NCI-H1930 (cell line): ENCODE measurements around the gene TMEM53.
"Not testable (repeated sequence)": the region's sequence is repeated elsewhere in the genome, so short reads cannot be mapped to it uniquely, and the experiment has no call there.

Experiments used
- DNase-seq, 2 experiments: peaks; one replicate each; lab custom pipeline; 2025; lab: John Stamatoyannopoulos, UW

TMEM53 gene

GRCh38 chr1:44672961-44673674 lies 1.2 kb downstream of the TMEM53 start:
- no peak for DNase-seq

GRCh38 chr1:44672254-44672955 lies 1.9 kb downstream of the TMEM53 start:
- DNase-seq, result no peak

- DNase-seq, result no peak
These were observed 3.3 kb downstream of the TMEM53 start for GRCh38 chr1:44670751-44671640.

GRCh38 chr1:44666719-44667118 lies 7.6 kb downstream of the TMEM53 start:
- DNase-seq, result not testable (repeated sequence)

GRCh38 chr1:44664730-44665370 lies 9.4 kb downstream of the TMEM53 start:
- no peak for DNase-seq

- no peak for DNase-seq
These were observed 10.9 kb downstream of the TMEM53 start for GRCh38 chr1:44663417-44663816.

GRCh38 chr1:44662683-44663030 lies 11.6 kb downstream of the TMEM53 start:
- DNase-seq, result no peak

- no peak for DNase-seq
These were observed 12.2 kb downstream of the TMEM53 start for GRCh38 chr1:44661781-44662682.

GRCh38 chr1:44660176-44660575 lies 14.1 kb downstream of the TMEM53 start:
- DNase-seq, result no peak

- DNase-seq, result no peak
These were observed 14.7 kb downstream of the TMEM53 start for GRCh38 chr1:44659566-44659965.

- no peak for DNase-seq
These were observed 18.7 kb downstream of the TMEM53 start for GRCh38 chr1:44655609-44656008.

- DNase-seq, result no peak
These were observed 19.6 kb downstream of the TMEM53 start for GRCh38 chr1:44654621-44655187.

- no peak for DNase-seq
These were observed 20.9 kb downstream of the TMEM53 start for GRCh38 chr1:44653107-44653964.

- DNase-seq, result peak; percentile 47 to 69
These were observed 21.7 kb downstream of the TMEM53 start for GRCh38 chr1:44652445-44653106.

- DNase-seq, result no peak
These were observed 23.2 kb downstream of the TMEM53 start for GRCh38 chr1:44651069-44651468.

GRCh38 chr1:44650159-44650831 lies 24.0 kb downstream of the TMEM53 start:
- no peak for DNase-seq

GRCh38 chr1:44649788-44650158 lies 24.5 kb downstream of the TMEM53 start:
- DNase-seq, result no peak

- no peak for DNase-seq
These were observed 25.6 kb downstream of the TMEM53 start for GRCh38 chr1:44648529-44649250.
